ENCODE results near the gene WDR18. TPM values are rescaled to one million over a fixed set of nuclear protein-coding genes. Genes with fewer than 3 reads are reported as not detected.

Gene WDR18
- total and polyA plus RNA-seq, 12 donors, result 5.4 to 140 (median 53.8) TPM

GRCh38 chr19:966485-967088 lies 17.6 kb upstream of the WDR18 start:
- Histone ChIP-seq H3K27me3 (no peaks in the 10 kb centered on the region), H3K4me3 (no peak overlapping the region), H3K27ac (no peak overlapping the region), H3K36me3 (replicated peaks in 1 of 2) (peaks cover 0 to 42% of the 10 kb centered on the region in 2 donors), H3K9me3 (replicated peaks in 1 of 3) (no peaks in the 10 kb centered on the region), H3K4me1 (replicated peaks in 1 of 2) (no peaks in the 10 kb centered on the region)
- intact Hi-C loops (cut with DNase I), result no loop called here
- WGBS, 4 donors, result 82 to 96% (median 92%) methylated on average over 16 to 17 of the region's 17 CpGs
- DNase-seq, result no peak
- TF ChIP-seq POLR2A (IDR thresholded peaks at IDR 0.05), result no peak
- TF ChIP-seq, protein P1, sequence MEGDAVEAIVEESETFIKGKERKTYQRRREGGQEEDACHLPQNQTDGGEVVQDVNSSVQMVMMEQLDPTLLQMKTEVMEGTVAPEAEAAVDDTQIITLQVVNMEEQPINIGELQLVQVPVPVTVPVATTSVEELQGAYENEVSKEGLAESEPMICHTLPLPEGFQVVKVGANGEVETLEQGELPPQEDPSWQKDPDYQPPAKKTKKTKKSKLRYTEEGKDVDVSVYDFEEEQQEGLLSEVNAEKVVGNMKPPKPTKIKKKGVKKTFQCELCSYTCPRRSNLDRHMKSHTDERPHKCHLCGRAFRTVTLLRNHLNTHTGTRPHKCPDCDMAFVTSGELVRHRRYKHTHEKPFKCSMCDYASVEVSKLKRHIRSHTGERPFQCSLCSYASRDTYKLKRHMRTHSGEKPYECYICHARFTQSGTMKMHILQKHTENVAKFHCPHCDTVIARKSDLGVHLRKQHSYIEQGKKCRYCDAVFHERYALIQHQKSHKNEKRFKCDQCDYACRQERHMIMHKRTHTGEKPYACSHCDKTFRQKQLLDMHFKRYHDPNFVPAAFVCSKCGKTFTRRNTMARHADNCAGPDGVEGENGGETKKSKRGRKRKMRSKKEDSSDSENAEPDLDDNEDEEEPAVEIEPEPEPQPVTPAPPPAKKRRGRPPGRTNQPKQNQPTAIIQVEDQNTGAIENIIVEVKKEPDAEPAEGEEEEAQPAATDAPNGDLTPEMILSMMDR (IDR thresholded peaks at IDR 0.05), result no peak

DNA sequence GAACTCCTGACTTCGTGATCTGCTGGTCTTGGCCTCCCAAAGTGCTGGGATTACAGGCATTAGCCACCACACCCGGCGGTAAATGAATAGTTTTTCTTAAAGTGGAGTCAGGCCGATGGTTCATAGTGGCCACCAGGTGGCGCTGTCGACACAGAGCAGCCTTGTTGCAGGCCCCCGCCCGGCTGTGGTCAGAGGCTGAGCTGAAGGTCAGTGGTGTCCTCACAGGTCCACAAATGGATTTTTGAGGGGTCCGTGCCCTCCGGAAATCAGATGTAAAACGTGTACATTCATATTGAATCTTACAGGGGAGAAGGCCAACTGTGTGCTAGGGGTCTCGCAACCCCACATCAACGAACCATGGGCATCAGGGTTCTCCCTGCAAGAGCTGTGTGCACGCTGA lies 13.4 kb upstream of the WDR18 start:
- Histone ChIP-seq H3K9me3 (replicated peaks in 1 of 3) (no peaks in the 10 kb centered on the region), H3K27me3 (no peaks in the 10 kb centered on the region), H3K4me1 (replicated peaks in 1 of 2) (no peaks in the 10 kb centered on the region), H3K36me3 (replicated peaks in 1 of 2) (peaks cover 0 to 46% of the 10 kb centered on the region in 2 donors), H3K27ac (no peak overlapping the region), H3K4me3 (no peak overlapping the region)
- TF ChIP-seq, protein P1 (IDR thresholded peaks at IDR 0.05), result peak in 4 of 6 experiments; percentile 42 to 49 (median 48)
- no peak for TF ChIP-seq POLR2A (IDR thresholded peaks at IDR 0.05)
- intact Hi-C loops (cut with DNase I), result loop anchor here in 1 of 2 donors (10.0 kb wide), 1 partner anchor 206 kb away; no protein-coding TSS in a partner anchor
- 93 to 97% (median 94%) methylated on average over 8 to 14 of the region's 14 CpGs for WGBS, 4 donors
- DNase-seq, result no peak

GRCh38 chr19:971795-972194 lies 12.3 kb upstream of the WDR18 start:
- intact Hi-C loops (cut with DNase I), result loop anchor here in 1 of 2 donors (10.0 kb wide), 1 partner anchor 207 kb away; no protein-coding TSS in a partner anchor
- TF ChIP-seq POLR2A (IDR thresholded peaks at IDR 0.05), result no peak
- Histone ChIP-seq H3K27ac (no peak overlapping the region), H3K4me1 (replicated peaks in 1 of 2) (no peaks in the 10 kb centered on the region), H3K9me3 (replicated peaks in 1 of 3) (no peaks in the 10 kb centered on the region), H3K27me3 (no peaks in the 10 kb centered on the region), H3K4me3 (no peak overlapping the region), H3K36me3 (replicated peaks in 1 of 2) (peaks cover 0 to 41% of the 10 kb centered on the region in 2 donors)
- no peak for DNase-seq
- WGBS, 4 donors, result 93 to 96% (median 94%) methylated on average over 24 of the region's 24 CpGs

- intact Hi-C loops (cut with DNase I), result loop anchor here in 1 of 2 donors (10.0 kb wide), 1 partner anchor 207 kb away; no protein-coding TSS in a partner anchor
- Histone ChIP-seq H3K4me3 (no peak overlapping the region), H3K27ac (no peak overlapping the region), H3K36me3 (replicated peaks in 1 of 2) (peaks cover 0 to 36% of the 10 kb centered on the region in 2 donors), H3K4me1 (replicated peaks in 1 of 2) (no peaks in the 10 kb centered on the region), H3K9me3 (replicated peaks in 1 of 3) (no peaks in the 10 kb centered on the region), H3K27me3 (no peaks in the 10 kb centered on the region)
- WGBS, 4 donors, result 94 to 99% (median 97%) methylated on average over 6 of the region's 6 CpGs
- no peak for DNase-seq
- TF ChIP-seq, protein P1 (IDR thresholded peaks at IDR 0.05), result no peak
- TF ChIP-seq POLR2A (IDR thresholded peaks at IDR 0.05), result no peak
Measured at GRCh38 chr19:972281-972680, 11.9 kb upstream of the WDR18 start.
